Measurements from ENCODE around the gene CCDC120.

Gene CCDC120, protein sequence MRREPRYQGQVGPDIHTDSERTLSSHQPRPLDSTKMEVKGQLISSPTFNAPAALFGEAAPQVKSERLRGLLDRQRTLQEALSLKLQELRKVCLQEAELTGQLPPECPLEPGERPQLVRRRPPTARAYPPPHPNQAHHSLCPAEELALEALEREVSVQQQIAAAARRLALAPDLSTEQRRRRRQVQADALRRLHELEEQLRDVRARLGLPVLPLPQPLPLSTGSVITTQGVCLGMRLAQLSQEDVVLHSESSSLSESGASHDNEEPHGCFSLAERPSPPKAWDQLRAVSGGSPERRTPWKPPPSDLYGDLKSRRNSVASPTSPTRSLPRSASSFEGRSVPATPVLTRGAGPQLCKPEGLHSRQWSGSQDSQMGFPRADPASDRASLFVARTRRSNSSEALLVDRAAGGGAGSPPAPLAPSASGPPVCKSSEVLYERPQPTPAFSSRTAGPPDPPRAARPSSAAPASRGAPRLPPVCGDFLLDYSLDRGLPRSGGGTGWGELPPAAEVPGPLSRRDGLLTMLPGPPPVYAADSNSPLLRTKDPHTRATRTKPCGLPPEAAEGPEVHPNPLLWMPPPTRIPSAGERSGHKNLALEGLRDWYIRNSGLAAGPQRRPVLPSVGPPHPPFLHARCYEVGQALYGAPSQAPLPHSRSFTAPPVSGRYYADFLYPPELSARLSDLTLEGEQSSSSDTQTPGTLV

DNA sequence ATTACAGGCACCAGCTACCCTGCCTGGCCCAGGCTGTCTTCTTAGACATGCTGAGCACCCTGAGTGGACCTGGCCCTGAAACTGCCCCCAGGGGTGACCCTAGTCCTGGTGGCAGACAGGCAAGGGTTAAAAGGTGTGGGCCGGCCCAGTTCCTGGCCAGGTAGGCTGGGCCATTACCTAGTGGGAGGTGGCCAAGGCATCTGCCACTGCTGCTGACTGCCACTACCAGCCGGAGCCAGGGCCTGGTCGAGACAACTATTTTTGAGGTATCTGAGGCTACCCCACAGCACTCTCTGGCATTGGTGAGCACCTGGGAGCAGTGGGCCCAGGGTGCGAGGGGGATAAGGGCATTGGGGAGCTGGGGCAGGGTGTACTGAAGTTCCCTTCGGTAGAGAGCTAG, at the start of gene CCDC120:
Gene CCDC120 (plus strand): TSS at position 206 of the 400 bp plus-strand sequence. CDS start 3,043 bp downstream, outside the sequence.
- H3K4me3 ChIP-seq (ENCODE audit: low read depth, low read length), result peak within 1 kb of the TSS; percentile 69
- H3K36me3 ChIP-seq (ENCODE audit: control insufficient read depth, insufficient read depth, low read length), result peaks cover 15% of the 10 kb centered on the region
- no peaks in the 10 kb centered on the region for H3K27me3 ChIP-seq (ENCODE audit: control insufficient read depth, insufficient read depth, low read length)
- H3K4me1 ChIP-seq (ENCODE audit: control insufficient read depth, insufficient read depth, low read length), result no peaks in the 10 kb centered on the region
- peak within 1 kb of the TSS; percentile 37 for H3K9ac ChIP-seq (ENCODE audit: low read depth, low read length)
- no peaks in the 10 kb centered on the region for H3K9me3 ChIP-seq (ENCODE audit: control insufficient read depth, insufficient read depth, low read length)

DNA sequence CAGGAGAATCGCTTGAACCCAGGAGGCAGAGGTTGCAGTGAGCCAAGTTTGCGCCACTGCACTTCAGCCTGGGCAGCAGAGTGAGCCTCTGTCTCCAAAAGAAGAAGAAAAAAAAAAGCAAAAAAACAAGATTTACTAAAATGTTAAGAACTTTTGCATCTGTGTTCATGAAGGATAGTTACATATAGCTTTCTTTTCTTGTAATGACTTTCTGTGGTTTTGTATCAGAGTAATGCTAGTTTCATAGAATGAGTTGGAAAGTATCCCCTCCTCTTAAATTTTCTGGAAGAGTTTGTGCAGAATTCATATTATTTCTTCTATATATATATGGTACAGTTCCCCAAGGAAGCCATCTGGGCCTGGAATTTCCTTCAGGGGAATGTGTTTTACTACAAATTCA, 39.7 kb upstream of the CCDC120 start:
- Histone ChIP-seq H3K9ac (ENCODE audit: low read depth, low read length) (no peak overlapping the region), H3K9me3 (ENCODE audit: control insufficient read depth, insufficient read depth, low read length) (no peaks in the 10 kb centered on the region), H3K4me1 (ENCODE audit: control insufficient read depth, insufficient read depth, low read length) (no peaks in the 10 kb centered on the region), H3K27me3 (ENCODE audit: control insufficient read depth, insufficient read depth, low read length) (no peaks in the 10 kb centered on the region), H3K4me3 (ENCODE audit: low read depth, low read length) (no peak overlapping the region), H3K36me3 (ENCODE audit: control insufficient read depth, insufficient read depth, low read length) (no peaks in the 10 kb centered on the region)

DNA sequence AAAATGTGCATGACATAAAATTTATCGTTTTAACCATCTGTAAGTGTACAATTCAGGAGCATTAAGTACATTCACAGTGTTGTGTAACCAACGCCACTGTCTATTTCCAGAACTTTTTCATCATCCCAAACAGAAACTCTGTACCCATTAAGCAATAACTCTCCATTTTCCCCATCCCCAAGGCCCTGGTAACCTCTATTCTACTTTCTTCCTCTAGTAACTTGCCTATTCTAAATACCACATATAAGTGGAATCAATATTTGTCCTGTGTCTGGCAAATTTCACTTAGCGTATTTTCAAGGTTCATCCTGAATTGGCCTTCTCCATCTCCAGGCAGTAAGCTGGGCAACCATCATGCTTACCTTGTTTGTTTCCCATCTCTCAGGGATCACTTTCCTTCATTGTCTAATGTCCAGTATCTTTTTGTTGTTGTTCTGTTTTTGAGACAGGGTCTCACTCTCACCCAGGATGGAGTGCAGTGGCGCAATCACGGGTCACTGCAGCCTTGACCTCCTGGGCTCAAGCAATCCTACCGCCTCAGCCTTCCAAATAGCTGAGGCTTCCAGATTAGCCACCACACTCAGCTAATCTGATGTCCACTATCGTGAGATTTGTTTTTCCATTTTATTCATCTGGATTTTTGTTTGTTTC, 39.1 kb upstream of the CCDC120 start:
- Histone ChIP-seq H3K4me3 (ENCODE audit: low read depth, low read length) (no peak overlapping the region), H3K4me1 (ENCODE audit: control insufficient read depth, insufficient read depth, low read length) (no peaks in the 10 kb centered on the region), H3K9ac (ENCODE audit: low read depth, low read length) (no peak overlapping the region), H3K9me3 (ENCODE audit: control insufficient read depth, insufficient read depth, low read length) (no peaks in the 10 kb centered on the region), H3K36me3 (ENCODE audit: control insufficient read depth, insufficient read depth, low read length) (peaks cover 5% of the 10 kb centered on the region), H3K27me3 (ENCODE audit: control insufficient read depth, insufficient read depth, low read length) (no peaks in the 10 kb centered on the region)

DNA sequence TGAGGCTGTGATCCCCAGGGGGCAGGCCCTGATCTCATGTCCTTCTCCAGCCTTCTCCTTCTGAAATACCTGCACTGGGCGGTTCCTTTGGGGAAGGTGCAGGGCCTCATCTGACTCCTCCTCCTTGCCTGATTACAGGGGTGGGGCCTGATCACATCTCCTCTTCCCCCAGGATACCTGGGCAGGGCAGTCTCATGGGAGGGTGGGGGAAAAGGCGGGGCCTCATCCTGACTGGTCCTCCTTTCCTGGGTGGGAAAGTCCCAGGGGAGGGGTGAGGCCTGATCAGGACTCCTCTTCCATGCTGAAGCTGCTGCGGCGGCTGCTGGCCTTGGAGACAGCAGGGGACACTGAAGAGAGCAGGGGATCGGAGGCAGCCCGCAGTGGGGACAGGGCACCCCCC, 28.9 kb upstream of the CCDC120 start:
- no peaks in the 10 kb centered on the region for H3K9me3 ChIP-seq (ENCODE audit: control insufficient read depth, insufficient read depth, low read length)
- H3K27me3 ChIP-seq (ENCODE audit: control insufficient read depth, insufficient read depth, low read length), result no peaks in the 10 kb centered on the region
- H3K4me1 ChIP-seq (ENCODE audit: control insufficient read depth, insufficient read depth, low read length), result no peaks in the 10 kb centered on the region
- peaks cover 33% of the 10 kb centered on the region for H3K36me3 ChIP-seq (ENCODE audit: control insufficient read depth, insufficient read depth, low read length)
- H3K4me3 ChIP-seq (ENCODE audit: low read depth, low read length), result no peak overlapping the region
- no peak overlapping the region for H3K9ac ChIP-seq (ENCODE audit: low read depth, low read length)

DNA sequence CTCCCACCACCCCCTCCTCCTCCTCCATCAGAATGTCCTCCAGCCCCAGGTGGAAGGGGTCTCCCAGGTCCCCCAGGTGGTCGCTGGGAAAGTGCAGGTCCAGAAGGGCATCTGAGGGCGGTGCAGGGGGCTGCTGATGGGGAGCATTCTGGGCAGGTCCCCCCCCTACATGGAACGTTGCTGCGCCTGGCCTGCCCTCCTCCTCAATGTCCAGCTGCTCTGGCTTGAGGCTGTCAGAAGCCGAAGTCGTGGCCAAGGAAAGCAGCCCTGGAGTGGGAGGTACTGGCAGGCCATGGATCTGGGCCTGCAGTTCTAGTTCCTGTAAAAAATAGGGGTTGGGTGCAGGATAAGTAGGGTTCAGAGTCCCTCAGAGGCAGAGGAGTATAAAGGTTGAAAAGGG, 28.5 kb upstream of the CCDC120 start:
- peaks cover 34% of the 10 kb centered on the region for H3K36me3 ChIP-seq (ENCODE audit: control insufficient read depth, insufficient read depth, low read length)
- no peak overlapping the region for H3K4me3 ChIP-seq (ENCODE audit: low read depth, low read length)
- no peaks in the 10 kb centered on the region for H3K27me3 ChIP-seq (ENCODE audit: control insufficient read depth, insufficient read depth, low read length)

DNA sequence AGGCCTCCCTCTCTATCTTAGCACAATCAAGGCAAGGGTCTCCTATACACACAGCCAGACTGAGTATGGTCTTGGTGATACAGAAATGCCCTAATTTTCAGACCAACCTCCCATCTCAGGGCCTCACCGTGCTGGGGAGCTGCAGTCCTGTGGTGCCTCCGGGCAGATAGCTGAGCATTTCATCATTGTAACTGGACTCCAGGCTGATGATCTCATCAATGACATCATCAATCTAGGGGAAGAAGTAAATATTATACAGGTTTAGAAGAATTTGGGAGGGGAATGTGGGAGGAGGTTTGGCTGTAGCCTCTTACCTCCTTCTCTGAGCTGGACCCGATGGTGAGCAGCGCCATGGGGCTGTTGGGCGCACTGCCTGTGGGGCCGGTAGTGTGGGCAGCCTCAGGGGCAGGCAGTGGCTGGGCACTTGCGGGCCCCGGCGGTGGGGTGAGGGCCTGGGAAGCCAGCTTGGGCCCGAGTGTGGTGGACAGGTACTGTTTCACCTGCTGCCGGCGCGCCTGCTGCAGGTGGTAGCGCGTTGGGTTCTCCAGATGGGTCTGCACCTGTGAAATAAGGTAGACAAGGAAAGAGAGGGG, 20.8 kb upstream of the CCDC120 start:
- Histone ChIP-seq H3K9me3 (ENCODE audit: control insufficient read depth, insufficient read depth, low read length) (no peaks in the 10 kb centered on the region), H3K4me1 (ENCODE audit: control insufficient read depth, insufficient read depth, low read length) (peaks cover 6% of the 10 kb centered on the region), H3K36me3 (ENCODE audit: control insufficient read depth, insufficient read depth, low read length) (peaks cover 52% of the 10 kb centered on the region), H3K4me3 (ENCODE audit: low read depth, low read length) (no peak overlapping the region), H3K27me3 (ENCODE audit: control insufficient read depth, insufficient read depth, low read length) (no peaks in the 10 kb centered on the region), H3K9ac (ENCODE audit: low read depth, low read length) (no peak overlapping the region)

More for the DNA sequence above, 28.5 kb upstream of the CCDC120 start:
- no peaks in the 10 kb centered on the region for H3K4me1 ChIP-seq (ENCODE audit: control insufficient read depth, insufficient read depth, low read length)
- H3K9me3 ChIP-seq (ENCODE audit: control insufficient read depth, insufficient read depth, low read length), result no peaks in the 10 kb centered on the region
- H3K9ac ChIP-seq (ENCODE audit: low read depth, low read length), result no peak overlapping the region

DNA sequence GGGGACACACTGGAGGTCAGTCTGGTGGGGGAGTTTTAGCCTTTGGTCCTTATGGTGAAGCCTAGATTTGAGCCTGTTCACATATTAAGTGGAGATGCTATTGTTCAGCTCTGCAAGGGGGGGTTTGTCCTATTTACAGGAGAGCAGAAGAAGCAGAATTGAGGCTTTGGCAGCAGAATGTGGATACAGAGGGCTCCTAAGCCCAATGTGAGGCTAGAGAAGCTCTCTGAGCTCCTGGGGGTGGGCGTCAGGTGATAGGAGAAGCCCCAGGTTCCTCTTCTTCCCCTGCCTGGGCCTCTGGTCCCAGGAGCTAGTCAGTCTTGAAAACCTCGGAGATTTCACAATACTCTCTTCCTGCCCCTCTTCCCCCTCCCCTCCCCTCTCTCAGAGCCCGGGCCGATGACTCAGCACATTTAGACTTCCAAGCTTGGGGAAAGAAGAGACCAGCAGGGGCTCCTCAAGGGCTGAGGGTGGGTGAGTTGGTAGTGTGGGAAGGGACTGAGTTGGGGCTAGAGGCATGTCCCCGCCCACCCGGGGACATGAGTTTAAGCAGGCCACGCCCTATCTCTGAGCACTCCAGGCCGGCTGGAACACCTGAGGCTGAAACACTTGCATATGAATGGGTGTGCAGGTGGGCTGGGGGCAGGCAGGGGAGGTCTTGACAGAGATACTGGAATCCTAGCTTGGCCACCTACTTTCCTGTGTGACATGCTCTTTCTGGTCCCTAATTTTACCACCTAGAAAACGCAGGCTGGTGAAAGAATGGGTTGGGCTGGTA, 19.0 kb upstream of the CCDC120 start:
- Histone ChIP-seq H3K4me3 (ENCODE audit: low read depth, low read length) (peak overlapping the region; percentile 83), H3K4me1 (ENCODE audit: control insufficient read depth, insufficient read depth, low read length) (peaks cover 6% of the 10 kb centered on the region), H3K9me3 (ENCODE audit: control insufficient read depth, insufficient read depth, low read length) (no peaks in the 10 kb centered on the region), H3K27me3 (ENCODE audit: control insufficient read depth, insufficient read depth, low read length) (no peaks in the 10 kb centered on the region), H3K9ac (ENCODE audit: low read depth, low read length) (peak overlapping the region; percentile 70), H3K36me3 (ENCODE audit: control insufficient read depth, insufficient read depth, low read length) (peaks cover 34% of the 10 kb centered on the region)

DNA sequence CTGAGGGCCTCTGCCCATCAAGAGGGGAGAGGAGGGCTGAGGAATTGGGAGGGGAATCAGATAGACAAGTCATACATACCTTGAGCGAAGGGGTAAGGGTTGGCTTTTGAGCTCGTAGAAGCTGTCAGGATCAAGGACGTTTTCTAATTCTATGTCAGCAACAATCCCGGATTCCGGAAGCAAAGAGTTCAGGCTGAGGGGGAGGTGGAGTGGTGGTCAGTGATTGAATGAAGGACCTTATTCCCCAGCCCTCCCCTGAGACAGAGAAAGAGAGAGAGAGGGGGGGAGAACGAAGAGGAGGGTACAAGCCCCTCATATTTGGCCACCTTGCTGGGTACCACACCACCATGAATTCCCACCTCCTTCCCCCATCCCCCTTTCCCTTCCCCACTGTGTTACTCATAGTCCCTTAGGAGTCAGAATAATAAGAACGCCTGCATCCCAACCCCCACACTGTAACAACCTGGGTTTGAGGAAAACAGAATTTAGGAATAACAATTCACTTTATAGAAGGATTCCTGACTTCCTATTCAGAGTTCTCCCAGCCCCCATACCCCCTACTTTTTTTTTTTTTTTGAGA, 18.3 kb upstream of the CCDC120 start:
- Histone ChIP-seq H3K36me3 (ENCODE audit: control insufficient read depth, insufficient read depth, low read length) (peaks cover 32% of the 10 kb centered on the region), H3K9me3 (ENCODE audit: control insufficient read depth, insufficient read depth, low read length) (no peaks in the 10 kb centered on the region), H3K4me1 (ENCODE audit: control insufficient read depth, insufficient read depth, low read length) (peaks cover 6% of the 10 kb centered on the region), H3K27me3 (ENCODE audit: control insufficient read depth, insufficient read depth, low read length) (no peaks in the 10 kb centered on the region), H3K9ac (ENCODE audit: low read depth, low read length) (peak overlapping the region; percentile 39), H3K4me3 (ENCODE audit: low read depth, low read length) (peak overlapping the region; percentile 83)

DNA sequence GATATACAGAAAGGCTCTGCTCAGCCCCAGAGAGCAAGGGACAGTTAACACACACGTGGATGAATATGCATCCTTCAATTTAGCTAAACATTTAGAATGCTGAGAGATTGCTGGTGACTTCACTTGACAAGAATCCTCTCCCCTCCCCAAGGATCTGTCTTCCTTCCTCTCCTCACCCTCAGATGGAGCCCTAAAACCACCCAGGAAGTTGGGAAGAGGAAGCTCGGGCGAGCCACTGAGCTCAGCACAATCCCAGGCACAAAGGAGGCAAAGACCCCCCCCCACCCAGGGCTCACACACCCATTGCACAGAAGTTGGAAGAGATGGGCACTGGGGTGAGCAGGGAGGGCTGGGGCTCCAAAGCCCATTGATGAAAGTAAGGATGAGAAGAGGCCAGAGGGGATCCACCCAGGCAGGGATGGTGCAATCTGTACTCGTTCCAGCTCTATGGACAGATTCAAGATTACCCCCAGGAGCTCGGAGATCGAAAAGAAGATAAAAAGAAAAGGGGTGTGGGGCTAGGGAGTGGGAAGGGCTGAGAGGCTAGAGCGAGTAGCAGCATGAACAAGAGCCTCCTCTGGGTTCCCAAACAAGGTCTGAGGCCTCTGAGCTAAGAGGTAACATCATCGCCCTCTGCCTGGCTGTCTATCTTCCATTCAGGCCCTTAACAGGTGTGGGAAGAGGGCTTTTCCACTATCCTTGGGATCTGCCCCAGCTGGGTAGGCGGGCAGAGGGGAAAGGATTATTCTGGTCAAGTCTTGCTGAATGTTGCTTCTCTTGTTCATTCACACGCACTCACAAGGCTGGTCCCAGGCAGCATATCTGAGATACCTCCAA, 16.8 kb upstream of the CCDC120 start:
- Histone ChIP-seq H3K9ac (ENCODE audit: low read depth, low read length) (peak overlapping the region; percentile 94), H3K4me1 (ENCODE audit: control insufficient read depth, insufficient read depth, low read length) (peaks cover 6% of the 10 kb centered on the region), H3K4me3 (ENCODE audit: low read depth, low read length) (peak overlapping the region; percentile 83), H3K36me3 (ENCODE audit: control insufficient read depth, insufficient read depth, low read length) (peaks cover 27% of the 10 kb centered on the region), H3K9me3 (ENCODE audit: control insufficient read depth, insufficient read depth, low read length) (no peaks in the 10 kb centered on the region), H3K27me3 (ENCODE audit: control insufficient read depth, insufficient read depth, low read length) (no peaks in the 10 kb centered on the region)

DNA sequence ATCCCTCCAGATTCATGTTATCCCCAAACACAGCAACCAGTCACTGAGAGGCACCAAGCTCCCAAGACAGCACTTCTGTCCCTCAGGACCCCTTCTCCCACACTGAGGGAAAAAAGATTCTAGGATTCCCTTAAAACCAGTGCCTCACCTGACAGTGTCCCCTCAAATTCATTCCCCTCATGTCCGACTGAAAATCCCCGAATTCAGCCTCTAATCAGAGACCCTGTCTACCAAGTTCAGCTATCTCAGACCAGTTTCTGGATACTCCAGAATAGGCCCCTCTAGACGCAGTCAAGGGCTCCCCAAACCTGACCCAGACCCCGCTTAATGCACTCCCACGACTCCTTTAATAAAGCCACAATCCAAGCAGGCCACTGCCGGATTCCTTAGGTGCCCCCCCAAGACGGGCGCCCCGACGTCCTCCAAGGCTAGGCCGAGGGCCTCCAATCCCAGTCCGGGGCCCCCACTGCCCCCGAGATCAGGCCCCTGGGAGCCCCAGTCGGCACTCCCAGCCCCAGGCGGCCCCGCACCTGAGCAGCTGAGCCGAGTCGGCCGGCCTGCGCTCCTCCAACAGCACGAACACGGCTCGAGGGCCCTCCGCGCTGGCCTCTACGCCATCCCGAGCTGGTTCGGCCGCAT, 16.1 kb upstream of the CCDC120 start:
- H3K36me3 ChIP-seq (ENCODE audit: control insufficient read depth, insufficient read depth, low read length), result peaks cover 20% of the 10 kb centered on the region
- H3K9me3 ChIP-seq (ENCODE audit: control insufficient read depth, insufficient read depth, low read length), result no peaks in the 10 kb centered on the region
- peak overlapping the region; percentile 83 for H3K4me3 ChIP-seq (ENCODE audit: low read depth, low read length)
- peaks cover 6% of the 10 kb centered on the region for H3K4me1 ChIP-seq (ENCODE audit: control insufficient read depth, insufficient read depth, low read length)
- H3K27me3 ChIP-seq (ENCODE audit: control insufficient read depth, insufficient read depth, low read length), result no peaks in the 10 kb centered on the region
- peak overlapping the region; percentile 94 for H3K9ac ChIP-seq (ENCODE audit: low read depth, low read length)

Measured in iPS-15b (cell line).